Measurements from ENCODE around the gene LMCD1.

Gene LMCD1

GRCh38 chr3:8574670-8575322 is 73.2 kb downstream of the LMCD1 start:
- no peak for DNase-seq (ENCODE audit: low read depth)
- H3K4me3 ChIP-seq (ENCODE audit: control insufficient read depth, low read depth, low read length): no peak overlapping the region
- no peak for TF ChIP-seq CTCF (conservative IDR thresholded peaks at IDR 0.05; ENCODE audit: control insufficient read depth, insufficient read depth, low read depth, low read length)

DNA sequence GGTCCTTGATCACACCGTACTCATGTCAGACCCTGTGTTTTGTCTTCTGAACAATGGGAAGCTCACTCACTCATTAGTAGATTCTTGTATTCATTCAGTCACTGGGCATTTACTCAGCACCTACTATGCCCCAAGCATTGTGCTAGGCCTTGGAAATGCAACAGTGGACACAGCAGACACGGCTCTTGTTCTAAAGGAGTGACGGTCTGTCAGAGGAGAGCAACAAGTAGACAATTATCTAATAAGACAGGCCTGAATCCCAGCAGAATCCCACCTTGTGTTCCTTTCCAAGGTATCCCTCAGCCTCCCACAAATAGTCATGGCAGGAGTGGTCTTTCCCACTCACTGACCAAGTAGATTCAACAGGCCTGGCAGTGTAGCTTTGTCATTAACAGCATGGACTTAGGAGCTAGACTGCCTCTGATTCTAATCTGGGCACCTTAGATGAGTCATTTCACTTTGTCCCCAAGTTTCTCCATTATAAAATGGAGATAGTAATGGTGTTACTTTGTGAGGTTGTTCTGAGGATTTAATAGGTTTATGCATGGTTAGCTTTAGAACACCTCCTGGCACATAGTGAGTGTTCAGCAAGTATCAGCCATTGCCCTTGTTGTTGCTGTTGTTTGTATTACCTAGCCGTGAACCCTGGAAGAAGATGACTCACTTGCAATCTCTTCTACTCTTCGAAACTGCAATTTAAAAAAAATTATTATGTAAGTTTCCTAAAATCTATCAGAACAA is 73.9 kb downstream of the LMCD1 start:
- DNase-seq (ENCODE audit: low read depth): peak; percentile 44
- no peak overlapping the region for H3K4me3 ChIP-seq (ENCODE audit: control insufficient read depth, low read depth, low read length)
- no peak for TF ChIP-seq CTCF (conservative IDR thresholded peaks at IDR 0.05; ENCODE audit: control insufficient read depth, insufficient read depth, low read depth, low read length)

DNA sequence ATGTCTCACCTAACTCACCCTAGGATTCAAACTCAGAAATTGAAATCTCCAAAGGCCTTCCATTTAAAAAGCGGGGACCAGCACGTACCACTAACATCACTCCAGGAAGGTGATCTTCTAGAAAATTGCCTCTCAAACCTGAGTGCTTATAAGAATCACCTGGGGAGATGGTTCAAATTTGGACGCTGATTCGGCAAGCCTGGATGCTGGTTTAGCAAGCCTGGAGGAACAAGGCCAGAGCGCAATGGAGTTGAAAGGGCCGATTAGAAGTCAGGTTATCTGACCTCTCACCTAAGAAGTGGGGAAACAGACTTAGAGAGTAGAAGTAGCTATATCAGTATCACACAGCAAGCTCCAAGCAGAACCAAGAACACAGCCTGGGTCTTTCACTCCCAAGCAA is 74.8 kb downstream of the LMCD1 start:
- no peak for TF ChIP-seq CTCF (conservative IDR thresholded peaks at IDR 0.05; ENCODE audit: control insufficient read depth, insufficient read depth, low read depth, low read length)
- H3K4me3 ChIP-seq (ENCODE audit: control insufficient read depth, low read depth, low read length): no peak overlapping the region
- no peak for DNase-seq (ENCODE audit: low read depth)

- no peak for TF ChIP-seq CTCF (conservative IDR thresholded peaks at IDR 0.05; ENCODE audit: control insufficient read depth, insufficient read depth, low read depth, low read length)
- peak; percentile 54 for DNase-seq (ENCODE audit: low read depth)
- no peak overlapping the region for H3K4me3 ChIP-seq (ENCODE audit: control insufficient read depth, low read depth, low read length)
Measured at GRCh38 chr3:8576841-8577571, 75.4 kb downstream of the LMCD1 start.

- no peak overlapping the region for H3K4me3 ChIP-seq (ENCODE audit: control insufficient read depth, low read depth, low read length)
- no peak for TF ChIP-seq CTCF (conservative IDR thresholded peaks at IDR 0.05; ENCODE audit: control insufficient read depth, insufficient read depth, low read depth, low read length)
- DNase-seq (ENCODE audit: low read depth): no peak
Measured at GRCh38 chr3:8578282-8578681, 76.7 kb downstream of the LMCD1 start.

GRCh38 chr3:8579096-8579495 is 77.5 kb downstream of the LMCD1 start:
- no peak for TF ChIP-seq CTCF (conservative IDR thresholded peaks at IDR 0.05; ENCODE audit: control insufficient read depth, insufficient read depth, low read depth, low read length)
- no peak for DNase-seq (ENCODE audit: low read depth)

More at GRCh38 chr3:8579096-8579495, 77.5 kb downstream of the LMCD1 start:
- H3K4me3 ChIP-seq (ENCODE audit: control insufficient read depth, low read depth, low read length): no peak overlapping the region
